GM21717 (cell line): ENCODE results near the gene AKAP3.

ENCODE experiments used
- ATAC-seq: cut with Tn5 transposase; IDR thresholded peaks from one replicate; pipeline ENCODE4 v1.9.1; 2021; ENCODE audit warnings: mild to moderate bottlenecking, moderate library complexity; ENCODE audit not compliant: unreplicated experiment

Gene AKAP3

DNA sequence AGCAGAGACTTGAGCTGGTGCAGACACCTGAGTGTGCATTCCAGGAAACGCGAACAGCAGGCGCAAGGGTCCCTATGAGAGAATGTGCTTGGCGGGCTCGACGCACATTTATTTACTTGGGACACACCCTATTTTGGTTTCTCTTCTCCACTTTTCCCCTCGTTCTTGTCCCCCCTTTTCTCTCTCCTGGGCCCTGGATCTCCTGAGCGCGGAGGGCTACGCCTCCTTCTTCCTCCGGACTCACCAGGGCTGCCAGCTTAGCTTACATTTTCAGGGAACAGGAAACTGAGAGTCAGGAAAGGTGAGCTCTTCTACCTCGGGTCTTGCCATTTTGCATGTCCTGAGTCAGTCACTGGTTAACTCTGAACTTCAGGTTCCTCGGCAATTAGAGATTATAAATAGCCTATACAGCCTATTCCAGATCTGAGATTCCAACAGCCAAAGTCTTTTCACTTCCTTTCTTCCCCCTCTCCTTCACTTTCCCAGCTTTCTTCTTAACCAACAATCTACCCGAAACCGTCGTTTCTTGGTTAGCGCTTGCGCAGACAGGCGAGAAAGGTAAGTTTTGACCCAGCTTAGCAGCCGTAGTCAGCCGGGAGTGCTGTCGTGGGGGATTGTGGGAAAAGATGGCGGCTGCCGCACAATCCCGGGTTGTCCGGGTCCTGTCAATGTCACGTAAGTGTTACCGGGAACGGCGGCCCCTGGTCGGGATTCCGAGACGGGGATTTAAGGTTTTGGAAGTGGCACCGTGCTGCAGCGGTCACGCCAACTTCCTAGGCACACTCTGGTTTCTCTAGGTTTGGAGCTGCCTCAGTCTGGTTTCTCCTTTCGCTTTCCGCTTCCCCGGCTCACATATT lies at the start of gene AKAP3, which contains the start of gene NDUFA9:
TSS of gene AKAP3 (minus strand) at position 551 of the 857 bp plus-strand sequence. CDS start 10,855 bp downstream, outside the sequence.
TSS of gene NDUFA9 (plus strand) at position 614 of the 857 bp plus-strand sequence. CDS start at position 627, 13 bp downstream.
- peak; percentile 78 for ATAC-seq

DNA sequence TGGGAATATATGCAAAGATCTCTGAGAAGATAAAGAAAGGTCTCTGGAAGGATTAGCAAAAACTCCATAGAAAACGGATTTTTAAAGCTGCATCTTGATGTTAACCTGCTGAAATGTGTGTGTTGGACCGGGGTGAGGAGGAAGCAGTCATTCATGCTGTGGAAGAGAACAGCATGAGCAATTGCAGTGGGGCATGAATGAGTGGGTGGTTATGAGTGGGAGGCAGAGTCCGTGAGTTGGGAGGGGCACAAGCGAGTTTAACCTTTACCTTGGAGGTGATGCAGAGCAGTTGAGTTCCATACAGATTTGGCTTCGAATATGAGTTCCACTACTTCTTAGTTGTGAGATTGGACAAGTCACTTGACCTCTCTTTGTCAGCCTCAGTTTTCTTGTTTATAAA lies 41.9 kb upstream of the AKAP3 start:
- ATAC-seq = no peak

DNA sequence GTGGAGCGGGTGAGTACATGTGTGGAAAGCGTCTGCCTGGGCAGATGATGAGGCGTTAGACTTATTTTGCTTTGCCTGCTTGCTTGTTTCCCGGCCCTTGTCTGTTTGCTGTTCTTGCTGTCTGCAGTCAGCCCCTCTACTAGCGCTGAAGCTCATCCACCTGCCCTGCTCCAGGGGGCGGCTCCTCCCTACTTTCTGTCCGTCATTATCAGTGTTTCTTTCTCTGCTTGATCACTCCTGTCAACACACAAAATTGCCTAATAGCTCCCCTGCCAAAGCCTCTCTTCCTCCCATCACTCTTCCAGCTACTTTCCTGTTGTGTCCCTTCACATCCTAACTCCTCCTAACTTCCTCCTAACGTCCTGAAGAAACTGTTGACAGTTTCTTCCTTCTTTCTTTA lies 36.5 kb upstream of the AKAP3 start:
- no peak for ATAC-seq

DNA sequence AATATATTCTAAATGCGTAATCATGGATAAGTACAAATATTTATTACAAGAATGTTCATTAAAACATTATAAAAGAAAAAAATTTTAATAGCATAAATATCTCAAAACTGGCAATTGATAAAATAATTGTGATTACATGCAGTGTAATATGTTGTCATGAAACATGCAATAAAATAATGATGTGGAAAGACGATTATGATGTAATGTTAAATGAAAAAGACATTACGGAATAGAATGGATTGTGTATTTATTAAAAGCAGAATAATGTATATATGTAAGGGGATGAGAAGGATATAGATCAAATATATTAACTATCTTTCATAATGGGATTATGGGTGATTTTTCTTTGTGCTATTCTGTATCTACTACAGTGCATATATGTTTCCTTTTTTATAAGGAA lies 32.9 kb upstream of the AKAP3 start:
- ATAC-seq = no peak

DNA sequence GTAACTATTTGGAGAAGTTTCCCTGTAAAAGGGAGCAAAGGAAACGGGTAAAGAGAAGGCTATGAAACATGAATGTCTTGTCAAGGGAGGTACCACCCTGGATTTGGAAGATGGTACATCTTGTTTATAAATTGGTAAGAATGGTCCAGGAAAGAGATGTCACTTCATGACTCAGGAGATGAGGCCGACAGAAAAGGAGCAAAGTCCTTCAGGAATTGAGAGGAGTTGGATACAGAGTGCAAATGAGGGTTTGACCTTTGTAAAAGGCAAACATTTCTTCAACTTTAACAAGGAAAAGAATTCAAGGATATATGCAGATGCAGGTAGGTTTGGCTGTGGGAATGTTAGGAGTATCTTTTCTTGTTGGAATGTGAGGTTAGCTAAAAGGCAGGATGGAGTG lies 30.9 kb upstream of the AKAP3 start:
- ATAC-seq = no peak

DNA sequence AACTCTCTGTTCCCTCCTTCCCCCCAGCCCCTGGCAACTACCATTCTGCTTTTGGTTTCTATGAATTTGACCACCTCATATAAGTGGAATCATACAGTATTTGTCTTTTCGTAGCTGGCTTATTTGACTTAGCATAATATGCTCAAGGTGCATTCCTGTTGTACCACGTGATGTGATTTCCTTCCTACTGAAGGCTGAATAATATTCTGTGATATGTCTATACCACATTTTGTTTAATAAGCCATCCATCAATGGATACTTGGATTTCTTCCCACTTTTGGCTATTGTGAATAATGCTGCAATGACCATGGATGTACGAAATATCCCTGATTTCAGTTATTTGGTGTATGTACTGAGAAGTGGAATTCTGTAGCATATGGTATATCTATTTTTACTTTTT lies 16.4 kb upstream of the AKAP3 start:
- no peak for ATAC-seq

DNA sequence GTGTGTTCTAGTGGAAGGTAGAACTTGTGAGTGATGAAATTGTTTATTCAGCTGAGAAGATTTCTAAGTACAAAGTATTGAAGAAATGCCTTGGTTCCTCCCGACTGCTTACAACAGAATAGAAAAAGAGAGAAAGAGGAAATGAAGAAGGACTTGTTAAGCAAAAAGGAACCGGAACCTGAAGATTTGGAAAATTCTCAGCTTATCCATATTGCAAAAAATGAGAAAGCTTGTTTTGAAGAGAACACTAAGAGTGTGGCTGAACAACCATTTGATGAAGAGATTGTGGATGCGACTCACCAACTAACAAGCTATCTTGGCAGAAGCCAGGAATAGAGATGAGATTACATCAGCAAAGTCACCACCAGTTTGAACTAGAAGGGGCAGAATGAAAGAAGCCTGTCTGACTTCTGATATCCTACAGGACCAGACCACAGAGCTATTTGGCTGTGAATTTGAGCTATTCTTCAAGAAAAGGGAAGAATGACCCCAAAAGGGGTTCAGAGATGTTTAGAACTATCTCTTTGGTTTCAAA lies 15.2 kb upstream of the AKAP3 start:
- no peak for ATAC-seq

DNA sequence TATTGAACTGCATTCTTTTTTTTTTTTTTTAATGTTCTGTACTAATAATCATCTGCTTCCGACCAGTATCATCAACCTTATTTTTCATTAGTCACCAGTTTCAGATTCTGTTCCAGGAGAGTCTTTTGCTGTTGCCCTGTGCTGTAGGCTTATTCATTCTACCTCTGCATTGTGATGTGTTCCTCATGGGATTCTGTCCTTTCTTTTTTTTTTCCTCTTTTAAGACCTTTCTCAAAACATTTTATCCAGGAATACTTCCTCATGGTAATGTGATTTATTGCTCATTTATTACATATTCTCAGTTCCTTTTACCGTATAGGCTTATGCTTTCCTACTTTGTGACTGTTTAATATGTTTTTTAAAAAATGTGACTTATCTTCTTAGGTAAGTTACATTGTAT lies 4.8 kb upstream of the AKAP3 start:
- ATAC-seq = no peak

DNA sequence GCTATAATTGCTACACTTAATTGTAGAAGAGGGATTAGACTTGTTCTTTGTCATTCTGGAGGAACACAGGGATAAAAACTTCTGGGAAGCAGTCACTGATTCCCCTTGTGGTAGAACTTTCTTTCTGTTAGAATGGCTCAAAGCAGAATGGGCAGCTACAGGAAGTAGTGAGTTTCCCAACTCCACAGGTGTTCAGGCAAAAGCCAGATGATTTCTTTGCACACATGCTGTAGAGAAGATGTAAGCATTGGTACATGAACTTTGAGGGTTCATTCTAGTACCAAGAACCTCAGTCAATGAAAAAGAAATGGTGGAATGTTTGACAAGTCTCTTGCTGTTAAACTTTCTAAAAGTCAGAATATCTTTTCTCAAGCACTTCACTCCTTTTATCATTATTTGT lies 4.4 kb upstream of the AKAP3 start:
- ATAC-seq = no peak

DNA sequence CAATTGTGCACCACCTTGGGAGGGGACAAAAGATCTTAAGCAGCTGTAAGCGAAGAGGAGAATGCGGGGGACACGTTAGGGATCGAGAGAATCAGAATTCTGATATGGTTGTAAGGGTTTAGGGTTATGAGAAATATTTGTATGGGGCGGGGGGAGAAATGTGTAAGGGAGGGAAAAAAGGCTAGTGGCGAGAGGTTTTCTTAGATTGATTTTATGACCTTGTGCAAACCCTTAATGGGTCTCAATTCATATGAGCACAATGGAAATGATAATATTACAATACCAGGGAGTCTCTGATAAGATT lies 459 bp upstream of the AKAP3 start:
- ATAC-seq = no peak

DNA sequence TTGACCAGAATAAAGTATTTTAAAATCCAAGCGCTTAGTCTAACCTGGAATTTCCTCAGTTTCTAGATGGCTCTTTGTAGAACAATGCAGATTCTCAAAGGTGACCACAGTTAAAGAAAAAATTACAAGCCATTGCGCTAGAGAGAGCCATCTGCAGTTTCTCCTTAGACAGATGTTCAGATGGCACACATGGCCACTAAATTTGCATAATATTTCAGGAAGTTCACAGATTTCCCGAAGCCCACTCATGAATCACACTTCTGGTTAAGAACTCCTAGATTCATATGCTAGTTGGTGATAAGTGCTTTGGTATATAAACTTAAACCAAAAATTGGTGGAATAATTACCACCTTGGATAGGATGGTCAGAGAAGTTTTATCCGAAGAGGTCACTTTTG lies 749 bp downstream of the AKAP3 start:
- no peak for ATAC-seq

DNA sequence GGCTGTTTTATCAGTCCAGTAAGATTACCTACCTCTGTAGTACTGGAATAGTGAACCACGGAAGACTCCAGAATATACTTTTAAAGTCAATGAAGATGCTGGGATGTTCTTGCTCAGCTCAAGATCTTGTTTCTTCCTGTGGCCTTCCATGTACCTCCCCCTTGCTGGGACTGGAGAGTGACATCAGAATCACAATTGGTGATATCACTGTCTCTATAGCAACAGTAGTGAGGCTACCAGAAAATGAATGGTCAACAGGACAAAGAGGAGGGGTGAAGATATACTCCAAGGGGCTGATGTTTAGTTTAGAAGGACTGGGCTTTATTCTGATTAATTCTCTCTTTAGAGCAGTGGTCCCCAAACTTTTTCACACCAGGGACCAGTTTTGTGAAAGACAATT lies 3.8 kb downstream of the AKAP3 start:
- ATAC-seq = no peak

DNA sequence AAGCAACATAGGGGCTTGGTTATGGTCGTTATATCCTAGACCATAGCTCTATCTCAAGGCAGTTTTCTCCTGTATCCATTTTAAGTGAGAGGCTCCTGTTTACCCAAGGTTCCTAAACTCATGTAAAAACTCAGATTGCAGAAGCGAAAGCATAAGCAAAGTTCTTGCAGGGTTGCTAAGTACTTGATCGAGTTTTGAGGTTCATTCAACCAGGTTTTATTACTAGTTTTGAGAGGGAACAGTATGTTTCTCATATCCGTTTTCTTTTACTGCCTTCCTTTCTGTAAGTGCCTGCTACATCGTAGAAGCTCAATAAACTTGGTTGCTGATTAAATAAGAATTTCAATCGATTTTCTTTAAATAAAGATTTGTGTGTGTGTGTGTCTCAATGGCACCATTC lies 5.1 kb downstream of the AKAP3 start:
- ATAC-seq = no peak

DNA sequence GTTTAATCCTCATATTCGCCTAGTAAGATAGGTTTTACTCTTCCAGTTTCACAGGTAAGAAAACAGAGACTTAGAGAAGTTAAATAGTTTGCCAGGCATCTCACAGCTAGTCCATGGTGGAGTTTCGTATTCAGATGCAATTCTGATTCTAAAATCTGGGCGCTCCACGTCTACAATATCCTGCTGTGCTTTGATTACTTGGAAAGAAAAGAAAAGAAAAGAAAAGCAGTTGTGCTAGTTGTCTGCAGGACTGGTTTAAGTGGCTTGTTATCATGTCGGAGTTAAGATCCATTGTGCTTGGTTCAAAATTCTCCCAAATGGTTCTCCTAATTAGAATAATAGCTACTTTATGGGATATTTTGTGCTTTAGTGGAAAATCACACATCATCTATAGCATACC lies 18.6 kb downstream of the AKAP3 start:
- ATAC-seq = no peak

DNA sequence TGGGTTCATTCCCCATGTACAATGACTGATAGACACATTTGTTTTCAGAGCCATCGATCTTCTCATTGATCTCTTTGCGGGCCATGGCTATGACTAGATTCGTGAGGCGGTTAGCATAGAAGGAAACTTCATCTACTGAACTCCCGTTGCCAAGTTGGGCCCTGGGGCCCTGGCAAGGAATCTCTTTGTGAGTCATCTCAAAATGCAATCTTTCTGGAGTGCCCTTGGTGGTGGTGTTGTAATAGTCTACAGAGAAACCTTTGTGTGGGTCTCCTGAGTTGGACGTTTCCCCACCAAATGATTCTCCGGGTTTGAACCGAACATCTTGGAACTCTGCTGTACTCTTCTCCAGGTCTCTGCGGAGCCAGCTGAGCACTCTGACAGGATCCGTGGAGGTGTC lies 20.4 kb downstream of the AKAP3 start:
- no peak for ATAC-seq

DNA sequence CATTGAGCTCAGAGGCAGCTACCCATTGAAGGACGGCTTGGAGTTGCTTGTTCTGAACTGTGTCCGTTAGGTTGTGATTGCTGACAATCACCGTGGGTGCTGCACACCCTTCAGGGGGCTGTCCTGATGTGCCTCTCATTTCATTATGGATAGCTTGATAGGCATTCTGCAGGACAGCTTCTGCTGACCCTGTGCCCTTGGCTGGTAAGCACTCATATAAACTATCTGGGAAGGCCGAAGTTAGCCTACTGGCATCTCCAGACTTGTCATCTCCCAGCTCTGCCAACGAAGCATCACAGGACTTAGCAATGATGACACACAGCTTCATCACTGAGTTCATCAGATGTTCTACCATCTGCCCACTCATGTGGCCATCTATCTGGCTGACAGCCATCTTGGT lies 22.3 kb downstream of the AKAP3 start:
- ATAC-seq = no peak

DNA sequence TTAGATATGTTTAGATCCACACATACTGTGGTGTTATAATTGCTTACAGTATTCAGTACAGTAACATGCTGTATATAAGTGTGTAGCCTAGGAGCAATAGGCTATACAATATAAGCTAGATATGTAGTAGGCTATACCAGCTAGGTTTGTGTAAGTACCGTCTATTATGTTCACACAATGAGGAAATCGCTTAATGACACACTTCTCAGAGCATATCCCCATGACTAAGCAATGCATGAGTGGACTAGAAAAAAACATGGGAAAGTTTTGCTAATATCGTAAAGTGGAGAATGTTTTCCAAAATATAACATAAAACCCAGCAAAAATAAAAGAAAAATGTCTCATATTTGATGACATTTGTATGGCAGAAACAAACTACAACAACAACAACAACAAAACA lies 27.3 kb downstream of the AKAP3 start:
- ATAC-seq = no peak

DNA sequence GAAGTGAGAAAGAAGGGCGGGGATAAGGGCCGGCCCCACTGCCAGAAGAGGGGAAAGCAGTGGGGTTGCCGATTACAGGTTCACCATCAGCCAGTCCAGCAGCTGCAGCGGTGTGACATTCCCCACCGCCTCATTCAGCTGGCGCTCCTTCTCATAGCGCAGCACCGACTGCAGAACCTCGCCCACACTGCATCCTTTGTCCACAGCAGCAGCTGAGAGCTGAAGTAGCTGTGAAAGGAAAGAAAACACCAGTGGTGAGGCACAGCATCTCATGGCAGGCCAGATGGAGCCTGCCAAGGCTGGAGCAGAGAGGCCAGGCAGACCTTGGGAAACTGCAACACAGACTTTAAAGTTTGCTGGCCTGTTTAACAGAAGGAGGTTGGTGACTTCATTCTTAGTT lies 33.2 kb downstream of the AKAP3 start:
- no peak for ATAC-seq

DNA sequence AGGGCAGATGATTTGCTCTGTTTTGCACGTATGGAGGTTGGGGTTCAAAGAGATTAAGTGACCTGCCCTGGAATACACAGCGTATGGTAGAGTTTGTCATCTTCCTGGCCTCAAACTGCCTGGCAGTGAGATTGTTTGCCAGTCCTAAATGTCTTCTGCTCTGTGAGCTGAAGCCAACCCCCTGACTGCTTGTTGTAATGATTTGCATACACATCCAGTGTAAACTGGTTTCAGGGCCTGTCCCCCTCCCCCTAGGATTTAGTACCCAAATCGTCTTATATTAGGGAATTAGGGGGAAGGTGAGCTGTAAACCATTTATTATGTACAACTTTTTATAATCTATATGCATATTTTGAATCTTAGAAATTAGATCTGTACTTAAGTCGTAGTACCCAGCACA lies 38.4 kb downstream of the AKAP3 start:
- no peak for ATAC-seq

DNA sequence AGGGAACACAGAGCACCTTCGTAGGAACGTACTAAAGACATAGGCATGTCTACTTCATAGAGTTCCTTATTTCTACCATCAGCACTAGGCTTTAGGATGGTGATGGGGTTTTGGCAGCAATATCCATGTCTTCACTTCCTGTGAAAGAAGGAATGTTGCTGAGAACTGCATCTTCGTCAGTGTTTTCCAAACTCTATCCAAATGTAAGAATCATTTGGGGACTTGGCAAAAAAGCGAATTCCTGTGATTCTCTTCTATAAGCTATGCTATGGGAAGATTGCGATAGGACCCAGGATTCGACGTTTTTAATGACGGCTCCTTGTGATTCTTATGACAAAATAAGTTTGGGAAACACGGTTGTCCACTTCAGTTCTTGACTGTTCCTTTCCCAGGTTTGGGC lies 39.8 kb downstream of the AKAP3 start:
- no peak for ATAC-seq

DNA sequence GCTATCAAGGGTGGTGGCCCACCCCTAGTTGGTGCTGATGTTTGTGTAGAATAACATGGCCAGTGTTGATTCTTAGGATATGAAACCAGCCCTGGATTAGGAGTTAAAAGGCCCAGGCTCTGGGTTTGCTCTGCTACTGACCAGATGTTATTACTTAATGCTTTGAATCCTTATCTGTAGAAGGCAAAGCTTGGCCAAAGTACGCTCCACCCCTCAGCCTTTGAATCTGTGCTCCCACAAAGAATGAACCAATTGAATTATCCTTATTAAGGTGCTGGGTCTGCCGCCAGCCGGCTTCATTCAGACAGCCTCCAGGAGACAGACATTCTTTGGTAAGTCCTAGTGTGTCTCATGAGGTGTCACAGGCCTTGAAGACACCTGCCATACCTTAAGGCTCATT lies 41.8 kb downstream of the AKAP3 start:
- ATAC-seq = no peak

DNA sequence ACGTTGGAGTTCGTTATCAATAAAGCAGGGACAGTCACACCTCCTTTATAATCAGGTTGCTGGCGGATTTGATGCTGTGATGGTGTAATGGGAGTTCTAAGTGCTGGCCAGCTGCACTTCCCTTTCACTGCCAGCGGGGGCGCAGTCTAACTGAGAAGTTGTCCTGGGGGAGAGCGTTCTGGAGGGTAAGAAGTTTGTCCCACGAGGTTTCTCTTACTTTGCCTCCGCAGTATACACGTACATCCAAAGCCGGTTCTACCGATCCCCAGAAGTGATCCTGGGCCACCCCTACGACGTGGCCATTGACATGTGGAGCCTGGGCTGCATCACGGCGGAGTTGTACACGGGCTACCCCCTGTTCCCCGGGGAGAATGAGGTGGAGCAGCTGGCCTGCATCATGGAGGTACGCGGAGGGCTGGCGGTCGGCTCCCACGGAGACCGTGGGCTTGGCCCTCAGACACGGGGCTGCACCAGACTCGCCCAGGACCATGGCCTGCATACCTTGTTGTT lies 44.1 kb downstream of the AKAP3 start:
- ATAC-seq = peak; percentile 90

DNA sequence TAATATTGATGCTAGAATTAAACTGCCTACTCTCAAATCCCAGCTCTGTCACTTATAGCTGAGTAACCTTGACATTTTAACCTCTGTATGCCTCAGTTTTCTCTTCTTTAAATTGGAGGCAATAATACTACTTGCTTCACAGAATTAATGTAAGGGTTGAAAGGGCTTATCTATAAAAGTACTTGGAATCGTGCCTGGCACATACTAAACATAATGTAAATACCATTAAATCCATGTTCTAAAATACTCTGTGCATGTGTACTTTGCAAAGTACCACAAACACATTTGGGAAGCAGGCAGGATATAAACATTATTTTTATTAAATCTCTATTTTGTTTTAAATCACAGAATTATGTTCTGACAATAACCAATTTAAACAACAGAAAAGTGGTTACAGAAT lies 44.9 kb downstream of the AKAP3 start:
- no peak for ATAC-seq
